Progenitor cell of endocrine pancreas (in vitro differentiated cells): ENCODE data around the gene SESTD1. TPM values are rescaled to one million over a fixed set of nuclear protein-coding genes. Genes with fewer than 3 reads are reported as not detected.

Source experiments
- DNase-seq: peaks from one replicate; pipeline ENCODE4 v3.0.0; 2021; ENCODE audit warnings: low spot score; ENCODE audit not compliant: unreplicated experiment
- H3K27ac Mint-ChIP-seq: 2 replicates; pipeline ENCODE4 v1.8.0; 2021; ENCODE audit warnings: mild to moderate bottlenecking, moderate library complexity, mixed read lengths
- H3K27me3 Mint-ChIP-seq: 2 replicates; pipeline ENCODE4 v1.8.0; 2021; ENCODE audit warnings: mixed read lengths
- H3K36me3 Mint-ChIP-seq: 2 replicates; pipeline ENCODE4 v1.8.0; 2022; ENCODE audit warnings: mixed read lengths; ENCODE audit not compliant: insufficient read depth
- H3K4me1 Mint-ChIP-seq: 2 replicates; pipeline ENCODE4 v1.8.0; 2021; ENCODE audit warnings: low read depth, mixed read lengths
- H3K4me3 Mint-ChIP-seq: 2 replicates; pipeline ENCODE4 v1.8.0; 2021; ENCODE audit warnings: low read depth, mild to moderate bottlenecking, moderate library complexity, mixed read lengths
- H3K9me3 Mint-ChIP-seq: 2 replicates; pipeline ENCODE4 v1.8.0; 2021; ENCODE audit warnings: low read depth, mixed read lengths
- total RNA-seq: library from RNA; stranded (reverse); gene quantifications from 2 replicates; pipeline ENCODE4 v1.2.1, GENCODE V29; 2021
- TF ChIP-seq, protein P1 (sequence below): fragments of 200-600 bp; sonication (generic); IDR thresholded peaks from one replicate; pipeline ENCODE4 v1.5.0; 2021; ENCODE audit warnings: antibody characterized with exemption, mild to moderate bottlenecking; ENCODE audit not compliant: unreplicated experiment

Gene SESTD1
- total RNA-seq, 1 donor from 2014 or later = 108 TPM

DNA sequence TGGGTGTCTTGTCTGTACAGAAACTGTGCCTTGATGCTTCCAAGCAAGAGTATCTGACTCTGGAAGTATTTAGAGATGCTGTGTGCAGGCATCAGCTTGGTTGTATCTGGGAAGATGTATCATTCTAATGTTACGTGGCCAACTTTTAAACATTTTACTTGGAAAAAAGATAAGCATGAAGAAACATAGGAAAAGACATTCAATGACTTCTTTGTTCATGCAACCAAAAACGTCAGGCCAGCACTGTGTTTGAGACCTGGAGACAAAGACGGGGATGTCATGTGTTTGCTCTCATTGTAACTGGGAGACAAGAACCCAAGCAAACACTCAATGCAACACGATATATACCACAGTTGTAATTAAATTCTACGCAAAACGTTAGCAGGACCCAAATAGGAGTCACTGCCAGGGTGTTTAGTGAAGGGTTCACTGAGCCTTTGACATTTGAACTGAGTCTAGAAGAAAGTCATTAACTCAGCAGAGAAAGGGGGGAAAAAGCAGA is 8.9 kb upstream of the SESTD1 start:
- Mint-ChIP-seq H3K36me3 (no peaks in the 10 kb centered on the region), H3K9me3 (no peaks in the 10 kb centered on the region), H3K4me3 (no peak overlapping the region), H3K27me3 (no peaks in the 10 kb centered on the region), H3K4me1 (peaks cover 36% of the 10 kb centered on the region), H3K27ac (peak overlapping the region; percentile 57)
- TF ChIP-seq, protein P1, sequence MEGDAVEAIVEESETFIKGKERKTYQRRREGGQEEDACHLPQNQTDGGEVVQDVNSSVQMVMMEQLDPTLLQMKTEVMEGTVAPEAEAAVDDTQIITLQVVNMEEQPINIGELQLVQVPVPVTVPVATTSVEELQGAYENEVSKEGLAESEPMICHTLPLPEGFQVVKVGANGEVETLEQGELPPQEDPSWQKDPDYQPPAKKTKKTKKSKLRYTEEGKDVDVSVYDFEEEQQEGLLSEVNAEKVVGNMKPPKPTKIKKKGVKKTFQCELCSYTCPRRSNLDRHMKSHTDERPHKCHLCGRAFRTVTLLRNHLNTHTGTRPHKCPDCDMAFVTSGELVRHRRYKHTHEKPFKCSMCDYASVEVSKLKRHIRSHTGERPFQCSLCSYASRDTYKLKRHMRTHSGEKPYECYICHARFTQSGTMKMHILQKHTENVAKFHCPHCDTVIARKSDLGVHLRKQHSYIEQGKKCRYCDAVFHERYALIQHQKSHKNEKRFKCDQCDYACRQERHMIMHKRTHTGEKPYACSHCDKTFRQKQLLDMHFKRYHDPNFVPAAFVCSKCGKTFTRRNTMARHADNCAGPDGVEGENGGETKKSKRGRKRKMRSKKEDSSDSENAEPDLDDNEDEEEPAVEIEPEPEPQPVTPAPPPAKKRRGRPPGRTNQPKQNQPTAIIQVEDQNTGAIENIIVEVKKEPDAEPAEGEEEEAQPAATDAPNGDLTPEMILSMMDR = no peak
- no peak for DNase-seq

DNA sequence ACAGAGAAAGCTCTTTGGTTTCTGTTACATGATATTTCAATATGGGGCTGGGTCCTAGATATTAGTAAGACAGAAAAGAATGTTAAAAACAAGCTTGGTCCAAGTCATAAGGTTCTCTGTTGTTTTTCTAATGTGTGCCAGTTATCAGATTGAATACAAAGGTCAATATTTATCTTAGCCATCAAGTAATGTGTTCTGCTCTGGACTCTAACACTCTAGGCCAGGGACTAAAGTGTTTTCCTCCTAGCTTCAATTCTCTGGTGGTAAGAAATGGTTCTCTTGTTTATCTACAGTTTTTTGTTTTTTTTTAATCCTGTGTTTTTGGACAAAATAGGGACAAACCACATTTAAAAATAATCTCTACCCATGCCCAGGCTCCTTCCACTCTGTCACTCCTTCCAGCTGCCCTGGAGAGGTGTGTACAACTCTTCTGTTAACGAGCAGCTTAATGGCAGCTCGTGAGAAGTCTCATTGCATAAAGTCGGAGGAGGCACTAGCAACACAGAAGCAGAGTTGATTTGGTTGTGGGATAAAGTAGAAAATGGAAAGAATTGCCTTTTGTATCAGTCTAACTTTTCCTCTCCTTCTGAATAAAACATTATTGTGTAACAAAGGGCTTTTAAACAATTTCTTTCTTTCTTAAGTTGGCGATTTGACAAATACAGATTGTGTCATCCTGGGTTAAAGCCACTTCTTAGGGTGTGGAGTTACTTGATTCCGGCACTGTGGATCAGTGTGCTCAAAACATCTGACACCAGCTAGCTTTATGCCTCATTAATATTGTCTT is 8.0 kb upstream of the SESTD1 start:
- no peak for DNase-seq
- H3K36me3 Mint-ChIP-seq = no peaks in the 10 kb centered on the region
- TF ChIP-seq, protein P1 = no peak
- peak overlapping the region; percentile 48 for H3K4me3 Mint-ChIP-seq
- H3K27ac Mint-ChIP-seq = peak overlapping the region; percentile 92
- no peaks in the 10 kb centered on the region for H3K27me3 Mint-ChIP-seq
- no peaks in the 10 kb centered on the region for H3K9me3 Mint-ChIP-seq
- peaks cover 36% of the 10 kb centered on the region for H3K4me1 Mint-ChIP-seq

DNA sequence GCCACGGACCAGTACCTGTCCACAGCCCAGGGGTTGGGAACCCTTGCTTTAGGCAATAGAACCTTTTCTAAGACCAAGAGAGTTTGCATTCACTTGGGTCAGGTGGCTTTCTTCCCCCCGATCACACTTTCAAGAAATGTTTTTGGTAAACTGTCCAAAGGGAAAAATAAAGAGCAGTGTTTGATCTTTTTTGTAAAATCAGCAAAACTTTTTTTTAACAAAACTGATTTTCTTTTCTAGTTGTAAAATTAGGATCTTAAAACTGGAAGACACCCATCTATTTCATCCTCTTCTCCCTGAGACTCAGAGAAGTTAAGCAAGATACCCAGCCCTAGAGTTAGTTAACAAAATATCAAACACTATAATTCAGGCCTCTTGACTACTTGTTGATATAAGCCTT is 6.1 kb upstream of the SESTD1 start:
- Mint-ChIP-seq H3K4me1 (peaks cover 39% of the 10 kb centered on the region), H3K27ac (no peak overlapping the region), H3K36me3 (no peaks in the 10 kb centered on the region), H3K4me3 (no peak overlapping the region), H3K9me3 (no peaks in the 10 kb centered on the region), H3K27me3 (no peaks in the 10 kb centered on the region)
- DNase-seq = no peak
- TF ChIP-seq, protein P1 = no peak

DNA sequence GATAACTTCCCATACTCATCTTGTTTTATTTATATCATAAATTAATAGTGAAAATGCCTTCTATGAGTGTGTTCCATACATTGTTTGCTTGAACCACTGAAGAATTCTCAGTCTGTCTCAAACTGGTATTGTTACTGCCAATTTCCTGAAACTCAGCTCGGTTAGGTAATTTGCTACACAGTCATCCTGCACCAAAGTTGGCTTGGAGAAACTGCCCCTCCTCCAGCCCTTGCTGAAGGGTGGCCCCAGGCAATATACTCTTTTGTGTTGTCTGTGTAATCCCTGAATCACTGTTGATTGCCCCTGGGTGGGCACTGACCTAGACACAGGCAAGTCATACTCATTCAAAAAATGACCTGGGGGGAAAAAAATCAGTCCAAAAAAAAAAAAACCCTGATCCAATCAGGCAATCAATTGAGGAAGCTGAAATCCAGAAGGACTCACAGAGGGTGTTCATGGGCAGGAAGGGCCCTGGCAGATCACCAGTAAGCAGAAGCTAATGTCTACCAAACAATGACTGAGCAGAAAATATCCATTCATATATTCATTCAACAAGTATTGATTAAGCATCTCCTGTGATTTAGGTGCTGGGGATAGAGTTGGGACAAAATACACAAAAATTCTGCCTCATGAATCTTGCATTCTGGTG is 3.8 kb upstream of the SESTD1 start:
- Mint-ChIP-seq H3K4me1 (peaks cover 32% of the 10 kb centered on the region), H3K27ac (no peak overlapping the region), H3K36me3 (no peaks in the 10 kb centered on the region), H3K9me3 (no peaks in the 10 kb centered on the region), H3K27me3 (no peaks in the 10 kb centered on the region), H3K4me3 (no peak overlapping the region)
- TF ChIP-seq, protein P1 = no peak
- no peak for DNase-seq

DNA sequence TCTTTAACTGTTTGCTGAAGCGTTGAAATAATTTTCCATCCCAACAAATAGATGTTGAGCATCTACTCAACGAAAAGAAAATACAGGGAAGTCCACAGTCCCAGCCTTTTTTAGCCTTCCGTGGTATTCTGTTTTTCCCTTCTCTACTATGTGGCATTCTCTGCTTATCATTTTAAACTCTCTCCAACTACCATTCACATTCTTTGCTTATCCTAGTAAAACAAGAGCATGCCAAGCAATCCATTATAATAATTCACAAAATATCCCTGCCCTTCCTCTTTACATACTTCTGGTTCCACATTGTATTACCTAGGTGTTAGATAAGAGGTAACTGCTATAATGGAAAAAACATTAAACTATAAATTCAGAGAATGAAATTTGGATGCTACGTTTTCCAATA is 1.6 kb upstream of the SESTD1 start:
- no peak overlapping the region for H3K27ac Mint-ChIP-seq
- H3K4me1 Mint-ChIP-seq = peaks cover 22% of the 10 kb centered on the region
- DNase-seq = no peak
- H3K9me3 Mint-ChIP-seq = no peaks in the 10 kb centered on the region
- TF ChIP-seq, protein P1 = no peak
- no peaks in the 10 kb centered on the region for H3K36me3 Mint-ChIP-seq
- no peaks in the 10 kb centered on the region for H3K27me3 Mint-ChIP-seq
- peak overlapping the region; percentile 67 for H3K4me3 Mint-ChIP-seq
